Measurements from ENCODE around the gene PDXDC1. TPM values are rescaled to one million over a fixed set of nuclear protein-coding genes. Genes with fewer than 3 reads are reported as not detected.
"Not testable (repeated sequence)": the region's sequence is repeated elsewhere in the genome, so short reads cannot be mapped to it uniquely, and the experiment has no call there.

PDXDC1 gene
- total RNA-seq, 3 donors from 2014 or later (not counting 1 experiment from before 2014, with no cell fraction given), result 72.7 to 88.2 (median 75.1) TPM

DNA sequence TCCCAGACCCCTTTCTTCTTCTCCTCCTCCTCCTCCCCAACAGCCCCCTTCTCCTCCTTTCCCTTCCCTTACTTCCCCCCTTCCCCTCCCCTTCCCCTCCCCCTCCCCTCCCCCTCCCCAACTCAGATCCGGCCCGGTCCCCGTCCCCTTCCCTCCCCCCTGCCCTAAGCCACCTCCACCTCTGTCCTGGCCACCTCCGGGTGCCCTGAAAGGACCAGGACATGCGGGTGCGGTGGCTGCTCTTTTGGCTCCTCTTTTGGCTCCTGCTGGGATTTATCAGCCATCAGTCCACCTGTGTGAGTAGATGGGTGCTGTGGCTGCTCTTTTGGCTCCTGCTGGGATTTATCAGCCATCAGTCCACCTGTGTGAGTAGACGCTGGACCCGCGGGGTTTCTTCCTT is 36.8 kb upstream of the PDXDC1 start:
- H3K4me1 ChIP-seq (ENCODE audit: control insufficient read depth, insufficient read depth, low read length); H3K27ac Mint-ChIP-seq; H3K27me3 ChIP-seq (ENCODE audit: control insufficient read depth, insufficient read depth, low read length); H3K9me3 ChIP-seq (ENCODE audit: control insufficient read depth, insufficient read depth, low read length); H3K36me3 ChIP-seq (ENCODE audit: control insufficient read depth, insufficient read depth, low read length); H3K27ac ChIP-seq (ENCODE audit: low read length); H3K36me3 Mint-ChIP-seq; H3K27me3 Mint-ChIP-seq (ENCODE audit: low read depth in 2 of 2); H3K4me1 Mint-ChIP-seq; ATAC-seq; H3K4me3 Mint-ChIP-seq; H3K4me3 ChIP-seq (ENCODE audit: low read length); intact Hi-C loops (cut with micrococcal nuclease); DNase-seq; H3K9me3 Mint-ChIP-seq: not testable (repeated sequence)
- 70% methylated on average over 2 of the region's 9 CpGs for WGBS (ENCODE audit: insufficient coverage)

DNA sequence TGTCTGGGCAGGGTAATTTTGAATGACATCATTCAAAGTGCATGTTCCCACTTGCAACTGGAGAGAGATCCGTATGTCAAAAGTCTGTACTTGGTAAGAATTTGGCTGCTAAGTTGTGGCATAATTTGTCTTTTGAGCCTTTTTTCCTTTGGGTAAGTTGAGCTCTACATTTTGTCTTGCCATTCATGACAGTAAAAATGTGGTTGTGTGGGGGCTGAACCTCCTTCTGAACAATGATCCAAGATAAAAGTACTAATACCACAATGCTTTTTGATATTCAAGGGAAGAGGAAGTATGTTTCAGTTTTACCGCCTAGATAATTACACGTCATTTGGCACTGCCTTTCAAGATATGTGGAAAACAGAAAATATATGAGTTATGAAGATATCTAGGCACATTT is 32.1 kb upstream of the PDXDC1 start:
- intact Hi-C loops (cut with micrococcal nuclease); H3K9me3 ChIP-seq (ENCODE audit: control insufficient read depth, insufficient read depth, low read length); DNase-seq; H3K4me3 ChIP-seq (ENCODE audit: low read length); H3K4me1 Mint-ChIP-seq; H3K9me3 Mint-ChIP-seq; H3K27ac ChIP-seq (ENCODE audit: low read length); H3K4me3 Mint-ChIP-seq; ATAC-seq; H3K27me3 Mint-ChIP-seq (ENCODE audit: low read depth in 2 of 2); H3K27me3 ChIP-seq (ENCODE audit: control insufficient read depth, insufficient read depth, low read length); H3K27ac Mint-ChIP-seq; H3K4me1 ChIP-seq (ENCODE audit: control insufficient read depth, insufficient read depth, low read length); H3K36me3 ChIP-seq (ENCODE audit: control insufficient read depth, insufficient read depth, low read length); H3K36me3 Mint-ChIP-seq: not testable (repeated sequence)
- WGBS (ENCODE audit: insufficient coverage), result no CpG with 5 or more reads among the region's 3 CpGs

DNA sequence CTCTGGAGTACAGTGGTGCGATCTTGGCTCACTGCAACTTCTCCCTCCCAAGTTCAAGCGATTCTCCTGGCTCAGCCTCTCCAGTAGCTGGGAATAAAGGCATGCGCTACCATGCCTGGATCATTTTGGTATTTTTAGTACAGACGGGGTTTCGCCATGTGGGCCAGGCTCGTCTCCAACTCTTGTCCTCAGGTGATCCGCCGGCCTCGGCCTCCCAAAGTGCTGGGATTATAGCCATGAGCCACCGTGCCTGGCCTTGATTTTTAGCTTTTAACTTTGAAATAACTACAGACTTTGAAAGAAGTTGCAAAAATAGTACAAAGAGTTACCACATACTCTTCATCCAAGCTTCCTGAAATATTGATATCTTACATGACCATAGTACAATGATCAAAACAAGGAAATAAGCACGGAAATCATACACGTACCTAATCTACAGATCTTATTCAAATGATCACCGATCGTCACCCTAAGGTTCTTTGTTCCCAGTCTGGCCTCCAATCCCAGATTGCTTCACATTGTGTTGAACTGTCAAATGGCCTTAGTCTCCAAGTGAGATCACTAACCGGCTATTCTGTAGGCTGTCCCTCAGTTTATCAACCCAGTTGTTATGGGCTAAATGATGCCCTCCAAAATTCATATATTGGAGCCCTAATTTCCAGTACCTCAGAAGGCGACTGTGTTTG is 19.1 kb upstream of the PDXDC1 start:
- Histone ChIP-seq H3K4me1 (ENCODE audit: control insufficient read depth, insufficient read depth, low read length) (no peaks in the 10 kb centered on the region), H3K9me3 (ENCODE audit: control insufficient read depth, insufficient read depth, low read length) (no peaks in the 10 kb centered on the region), H3K4me3 (ENCODE audit: low read length) (no peak overlapping the region), H3K36me3 (ENCODE audit: control insufficient read depth, insufficient read depth, low read length) (no peaks in the 10 kb centered on the region), H3K27ac (ENCODE audit: low read length) (no peak overlapping the region), H3K27me3 (ENCODE audit: control insufficient read depth, insufficient read depth, low read length) (no peaks in the 10 kb centered on the region)
- Mint-ChIP-seq H3K27me3 (ENCODE audit: low read depth in 2 of 2) (peaks cover 3 to 4% of the 10 kb centered on the region in 2 donors), H3K36me3 (no peaks in the 10 kb centered on the region), H3K9me3 (no peaks in the 10 kb centered on the region), H3K27ac (no peak overlapping the region), H3K4me3 (no peak overlapping the region), H3K4me1 (no peaks in the 10 kb centered on the region)
- intact Hi-C loops (cut with micrococcal nuclease), result no loop called here
- TF ChIP-seq, protein P1, sequence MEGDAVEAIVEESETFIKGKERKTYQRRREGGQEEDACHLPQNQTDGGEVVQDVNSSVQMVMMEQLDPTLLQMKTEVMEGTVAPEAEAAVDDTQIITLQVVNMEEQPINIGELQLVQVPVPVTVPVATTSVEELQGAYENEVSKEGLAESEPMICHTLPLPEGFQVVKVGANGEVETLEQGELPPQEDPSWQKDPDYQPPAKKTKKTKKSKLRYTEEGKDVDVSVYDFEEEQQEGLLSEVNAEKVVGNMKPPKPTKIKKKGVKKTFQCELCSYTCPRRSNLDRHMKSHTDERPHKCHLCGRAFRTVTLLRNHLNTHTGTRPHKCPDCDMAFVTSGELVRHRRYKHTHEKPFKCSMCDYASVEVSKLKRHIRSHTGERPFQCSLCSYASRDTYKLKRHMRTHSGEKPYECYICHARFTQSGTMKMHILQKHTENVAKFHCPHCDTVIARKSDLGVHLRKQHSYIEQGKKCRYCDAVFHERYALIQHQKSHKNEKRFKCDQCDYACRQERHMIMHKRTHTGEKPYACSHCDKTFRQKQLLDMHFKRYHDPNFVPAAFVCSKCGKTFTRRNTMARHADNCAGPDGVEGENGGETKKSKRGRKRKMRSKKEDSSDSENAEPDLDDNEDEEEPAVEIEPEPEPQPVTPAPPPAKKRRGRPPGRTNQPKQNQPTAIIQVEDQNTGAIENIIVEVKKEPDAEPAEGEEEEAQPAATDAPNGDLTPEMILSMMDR (IDR thresholded peaks at IDR 0.05), result no peak
- 94% methylated on average over 16 of the region's 16 CpGs for WGBS (ENCODE audit: insufficient coverage)
- no peak for ATAC-seq
- no peak for DNase-seq

DNA sequence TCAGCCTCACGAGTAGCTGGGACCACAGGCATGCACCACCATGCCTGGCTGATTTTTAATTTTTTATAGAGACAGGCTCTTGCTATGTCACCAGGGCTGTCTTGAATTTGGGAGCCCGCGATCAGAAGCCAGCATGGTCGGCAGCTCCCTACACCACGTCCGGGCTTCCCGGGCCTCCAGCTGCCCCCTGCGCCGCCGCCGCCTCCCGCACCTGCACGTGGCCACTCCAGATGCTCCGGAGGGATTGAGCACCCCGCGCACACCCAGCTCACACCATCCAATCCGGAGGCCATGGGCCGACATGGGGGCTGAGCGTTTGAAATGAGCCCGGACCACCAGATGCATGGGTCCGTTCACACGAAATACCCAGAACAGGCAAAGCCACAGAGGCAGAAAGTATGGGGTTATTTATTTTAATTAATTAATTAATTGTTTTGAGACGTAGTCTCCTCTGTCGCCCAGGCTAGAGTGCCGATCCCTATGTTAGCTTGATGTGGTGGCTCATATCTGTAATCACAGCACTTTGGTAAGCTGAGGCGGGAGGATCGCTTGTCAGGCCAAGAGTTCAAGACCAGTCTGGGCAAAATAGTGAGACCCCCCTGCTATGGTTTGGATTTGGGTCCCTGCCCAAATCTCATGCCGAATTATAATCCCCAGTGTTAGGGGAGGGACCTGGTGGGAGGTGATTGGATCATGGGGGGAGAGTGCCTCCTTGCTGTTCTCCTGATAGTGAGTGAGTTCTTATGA is 17.1 kb upstream of the PDXDC1 start:
- DNase-seq, result no peak
- intact Hi-C loops (cut with micrococcal nuclease), result no loop called here
- no peak for ATAC-seq
- H3K4me3 Mint-ChIP-seq, result no peak overlapping the region
- Histone ChIP-seq H3K4me1 (ENCODE audit: control insufficient read depth, insufficient read depth, low read length) (no peaks in the 10 kb centered on the region), H3K27ac (ENCODE audit: low read length) (no peak overlapping the region), H3K4me3 (ENCODE audit: low read length) (no peak overlapping the region), H3K27me3 (ENCODE audit: control insufficient read depth, insufficient read depth, low read length) (peaks cover 2% of the 10 kb centered on the region), H3K36me3 (ENCODE audit: control insufficient read depth, insufficient read depth, low read length) (no peaks in the 10 kb centered on the region), H3K9me3 (ENCODE audit: control insufficient read depth, insufficient read depth, low read length) (no peaks in the 10 kb centered on the region)
- WGBS (ENCODE audit: insufficient coverage), result 95% methylated on average over 28 of the region's 28 CpGs
- TF ChIP-seq, protein P1 (IDR thresholded peaks at IDR 0.05), result no peak
- no peak overlapping the region for H3K27ac Mint-ChIP-seq
- peaks cover 13 to 14% of the 10 kb centered on the region in 2 donors for H3K27me3 Mint-ChIP-seq (ENCODE audit: low read depth in 2 of 2)
- no peaks in the 10 kb centered on the region for H3K36me3 Mint-ChIP-seq
- no peaks in the 10 kb centered on the region for H3K9me3 Mint-ChIP-seq
- no peaks in the 10 kb centered on the region for H3K4me1 Mint-ChIP-seq

Measured in natural killer cell (primary cell).